Type B pancreatic cell (in vitro differentiated cells): ENCODE data around the gene S100A1. TPM values are rescaled to one million over a fixed set of nuclear protein-coding genes. Genes with fewer than 3 reads are reported as not detected.
A peak's percentile ranks its signal among the peaks of the same experiment; 100 is the strongest.

Experiments
- DNase-seq: peaks from one replicate; pipeline ENCODE4 v3.0.0; 2021; ENCODE audit warnings: mixed read lengths; ENCODE audit not compliant: unreplicated experiment; ENCODE audit errors: extremely low spot score
- H3K27ac Mint-ChIP-seq: 2 replicates; pipeline ENCODE4 v1.8.0; 2021; ENCODE audit warnings: mild to moderate bottlenecking, mixed read lengths
- H3K27me3 Mint-ChIP-seq: 2 replicates; pipeline ENCODE4 v1.8.0; 2021; ENCODE audit warnings: mixed read lengths
- H3K36me3 Mint-ChIP-seq: 2 replicates; pipeline ENCODE4 v1.8.0; 2021; ENCODE audit warnings: mixed read lengths
- H3K4me1 Mint-ChIP-seq: one replicate; pipeline ENCODE4 v1.8.0; 2021; ENCODE audit warnings: mixed read lengths; ENCODE audit not compliant: unreplicated experiment
- H3K4me3 Mint-ChIP-seq: 2 replicates; pipeline ENCODE4 v1.8.0; 2021; ENCODE audit warnings: mild to moderate bottlenecking, mixed read lengths
- H3K9me3 Mint-ChIP-seq: 2 replicates; pipeline ENCODE4 v1.8.0; 2021; ENCODE audit warnings: mixed read lengths
- CTCF ChIP-seq: fragments of 200-600 bp; sonication (generic); conservative IDR thresholded peaks from 2 replicates; pipeline ENCODE4 v1.5.0; 2021; ENCODE audit warnings: antibody characterized with exemption, mild to moderate bottlenecking
- total RNA-seq: library from RNA; stranded (reverse); gene quantifications from 2 replicates; pipeline ENCODE4 v1.2.1, GENCODE V29; 2021; ENCODE audit warnings: low replicate concordance

The S100A1 gene
- total RNA-seq, 1 donor from 2014 or later: 0.97 TPM

- H3K4me3 Mint-ChIP-seq: no peak overlapping the region
- peaks cover 14% of the 10 kb centered on the region for H3K36me3 Mint-ChIP-seq
- no peaks in the 10 kb centered on the region for H3K27me3 Mint-ChIP-seq
- no peak for DNase-seq
- peaks cover 34% of the 10 kb centered on the region for H3K4me1 Mint-ChIP-seq
- no peak for TF ChIP-seq CTCF
- H3K9me3 Mint-ChIP-seq: peaks cover 3% of the 10 kb centered on the region
- no peak overlapping the region for H3K27ac Mint-ChIP-seq
Observed at GRCh38 chr1:153631047-153632022, 3.1 kb downstream of the S100A1 start.

GRCh38 chr1:153633161-153633753 is 5.0 kb downstream of the S100A1 start:
- H3K27ac Mint-ChIP-seq: peak overlapping the region; percentile 100
- peak overlapping the region; percentile 99 for H3K4me3 Mint-ChIP-seq
- H3K4me1 Mint-ChIP-seq: peaks cover 30% of the 10 kb centered on the region
- H3K9me3 Mint-ChIP-seq: peaks cover 3% of the 10 kb centered on the region
- DNase-seq: no peak
- peaks cover 28% of the 10 kb centered on the region for H3K36me3 Mint-ChIP-seq
- TF ChIP-seq CTCF: no peak
- H3K27me3 Mint-ChIP-seq: no peaks in the 10 kb centered on the region

- TF ChIP-seq CTCF: peak; percentile 44
- Mint-ChIP-seq H3K4me1 (peaks cover 30% of the 10 kb centered on the region), H3K36me3 (peaks cover 28% of the 10 kb centered on the region), H3K9me3 (peaks cover 3% of the 10 kb centered on the region), H3K4me3 (peak within 1 kb of the TSS; percentile 99), H3K27ac (peak within 1 kb of the TSS; percentile 100), H3K27me3 (no peaks in the 10 kb centered on the region)
- peak; percentile 96 for DNase-seq
Observed at GRCh38 chr1:153633754-153634665, 5.8 kb downstream of the S100A1 start, which contains the start of gene CHTOP. Gene CHTOP (plus strand): TSS chr1:153634066. CDS start chr1:153636589, 2,523 bp downstream.

- Mint-ChIP-seq H3K9me3 (peaks cover 3% of the 10 kb centered on the region), H3K4me3 (peak overlapping the region; percentile 80), H3K27me3 (no peaks in the 10 kb centered on the region), H3K4me1 (peaks cover 27% of the 10 kb centered on the region), H3K36me3 (peaks cover 29% of the 10 kb centered on the region), H3K27ac (peak overlapping the region; percentile 39)
- no peak for DNase-seq
- no peak for TF ChIP-seq CTCF
Observed at GRCh38 chr1:153635872-153636271, 7.6 kb downstream of the S100A1 start.

DNA sequence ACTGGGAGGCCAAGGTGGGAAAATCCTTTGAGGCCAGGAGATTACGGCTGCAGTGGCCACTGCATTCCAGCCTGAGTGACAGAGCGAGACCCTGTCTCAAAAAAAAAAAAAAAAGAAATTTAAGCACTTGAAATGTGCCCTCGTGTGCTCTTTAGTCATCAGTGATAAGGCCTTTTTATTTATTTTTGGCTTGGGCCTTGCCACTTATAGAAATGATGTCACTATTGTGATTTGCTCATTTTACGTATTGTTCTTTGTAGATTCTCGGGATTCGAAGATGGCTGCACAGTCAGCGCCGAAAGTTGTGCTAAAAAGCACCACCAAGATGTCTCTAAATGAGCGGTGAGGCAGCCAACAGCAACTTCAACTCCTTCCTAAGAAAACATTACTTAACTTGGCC is 8.1 kb downstream of the S100A1 start:
- Mint-ChIP-seq H3K4me3 (peak overlapping the region; percentile 80), H3K4me1 (peaks cover 27% of the 10 kb centered on the region), H3K36me3 (peaks cover 34% of the 10 kb centered on the region), H3K27me3 (no peaks in the 10 kb centered on the region), H3K27ac (peak overlapping the region; percentile 34), H3K9me3 (peaks cover 3% of the 10 kb centered on the region)
- no peak for DNase-seq
- TF ChIP-seq CTCF: no peak
